GM21390 (cell line): Measurements from ENCODE around the gene PBX1.

ENCODE experiments used
- ATAC-seq: cut with Tn5 transposase; IDR thresholded peaks from one replicate; pipeline ENCODE4 v1.9.1; 2021; ENCODE audit not compliant: unreplicated experiment

Gene PBX1

DNA sequence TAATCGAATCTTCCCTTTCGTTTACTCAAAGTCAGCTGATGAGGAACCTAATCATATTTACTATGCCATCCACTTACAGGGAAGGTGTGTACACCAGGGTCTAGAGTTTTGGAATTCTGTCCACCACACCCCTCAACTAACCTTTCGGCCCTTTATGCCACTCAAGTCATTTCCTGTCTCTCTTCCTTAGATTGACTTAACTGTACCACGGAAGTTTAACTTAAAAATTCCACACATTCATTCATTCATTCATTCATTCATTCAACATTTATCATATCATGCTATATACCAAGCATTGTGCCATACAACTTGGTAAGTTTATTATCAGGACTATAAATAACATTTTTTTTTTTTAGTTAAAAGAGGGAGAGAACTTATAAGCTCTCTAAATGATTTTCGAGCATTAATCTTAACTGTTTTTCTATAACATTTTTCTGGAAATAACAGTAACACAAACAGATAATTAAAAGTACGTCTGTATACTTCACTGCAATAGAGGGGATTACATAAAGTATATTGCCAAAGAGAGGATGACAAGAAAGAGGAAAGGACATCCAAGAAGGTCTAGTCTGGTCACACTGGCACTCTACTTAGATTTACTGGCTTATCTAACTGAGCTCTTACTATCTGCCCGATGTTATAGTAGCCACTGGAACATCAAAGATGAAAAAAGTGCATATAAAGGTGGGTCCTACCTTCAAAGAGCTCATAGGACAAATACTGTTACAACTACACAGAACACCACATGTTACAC lies 243.7 kb downstream of the PBX1 start:
- ATAC-seq: no peak

DNA sequence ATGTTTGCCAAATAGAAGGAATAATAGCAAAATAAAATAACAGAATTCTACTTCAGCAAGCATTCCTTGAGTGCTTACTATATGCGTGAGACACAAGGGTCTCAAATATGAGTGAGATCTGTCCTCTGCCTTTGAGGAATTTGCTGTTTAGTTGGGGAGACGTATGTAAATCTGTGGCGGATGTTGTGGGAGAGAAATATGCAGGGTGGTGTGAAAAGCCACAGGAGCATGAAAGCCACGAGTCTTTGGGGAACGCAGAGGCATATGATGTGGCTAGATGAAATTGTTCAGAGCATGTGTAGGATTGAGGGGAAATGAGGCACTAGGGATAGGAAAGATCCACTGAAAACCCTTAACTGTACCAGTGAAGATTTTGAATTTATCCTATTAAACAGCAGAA lies 244.4 kb downstream of the PBX1 start:
- ATAC-seq: no peak

DNA sequence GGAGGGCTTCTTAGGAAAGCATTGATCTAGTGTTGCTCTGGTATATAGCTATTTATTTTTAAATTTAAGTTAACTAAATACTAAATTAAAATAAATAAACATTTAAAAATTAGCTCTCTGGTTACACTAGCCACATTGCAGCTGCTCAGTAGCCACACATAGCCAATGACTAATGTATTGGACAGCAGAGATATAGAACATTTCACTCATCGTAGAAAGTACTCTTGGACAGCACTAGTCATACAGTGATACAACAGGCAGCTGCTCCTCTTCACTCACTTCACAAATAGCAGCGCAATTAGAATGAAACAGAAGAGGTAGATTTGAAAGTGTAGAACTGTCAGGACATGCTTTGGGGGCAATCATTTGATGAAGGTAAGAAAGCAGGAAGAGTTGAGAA lies 245.4 kb downstream of the PBX1 start:
- no peak for ATAC-seq

DNA sequence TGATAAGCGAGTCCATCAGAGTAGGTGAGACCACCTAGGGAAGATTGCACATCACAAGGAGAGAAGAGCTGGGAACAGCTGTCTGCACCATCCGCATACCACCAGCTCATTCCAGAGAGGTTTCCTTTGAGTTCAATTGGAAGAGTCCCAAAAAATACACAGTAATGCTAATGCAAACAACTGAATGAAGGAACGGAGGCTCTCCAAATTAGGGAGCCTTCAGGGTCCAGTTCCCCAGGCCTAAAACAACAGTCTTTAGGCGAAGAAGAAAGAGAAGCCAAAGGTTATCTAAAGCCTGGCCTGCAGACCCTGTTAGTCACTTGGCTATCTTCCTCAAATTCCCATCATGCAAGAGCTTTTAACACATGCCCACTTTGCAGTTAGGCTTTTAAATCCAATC lies 246.4 kb downstream of the PBX1 start:
- no peak for ATAC-seq

DNA sequence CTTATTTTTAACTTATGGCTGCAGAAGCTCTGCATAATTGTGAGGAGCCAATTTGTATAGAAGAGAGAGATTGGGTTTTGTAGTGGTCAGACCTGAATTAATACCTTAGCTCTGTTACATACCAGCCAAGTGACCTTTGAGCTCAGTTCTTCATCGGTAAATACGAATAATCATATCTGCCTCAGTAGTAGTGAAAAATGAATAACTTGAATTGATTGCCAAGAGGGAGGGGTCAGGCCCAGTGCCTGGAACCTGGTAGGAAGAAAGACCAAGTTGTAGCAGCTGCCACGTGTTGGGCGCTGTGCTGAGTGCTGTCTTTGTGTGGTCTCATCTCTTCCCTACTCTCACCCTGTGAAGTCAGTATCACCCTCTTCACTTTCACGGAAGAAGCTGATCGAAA lies 247.5 kb downstream of the PBX1 start:
- no peak for ATAC-seq

DNA sequence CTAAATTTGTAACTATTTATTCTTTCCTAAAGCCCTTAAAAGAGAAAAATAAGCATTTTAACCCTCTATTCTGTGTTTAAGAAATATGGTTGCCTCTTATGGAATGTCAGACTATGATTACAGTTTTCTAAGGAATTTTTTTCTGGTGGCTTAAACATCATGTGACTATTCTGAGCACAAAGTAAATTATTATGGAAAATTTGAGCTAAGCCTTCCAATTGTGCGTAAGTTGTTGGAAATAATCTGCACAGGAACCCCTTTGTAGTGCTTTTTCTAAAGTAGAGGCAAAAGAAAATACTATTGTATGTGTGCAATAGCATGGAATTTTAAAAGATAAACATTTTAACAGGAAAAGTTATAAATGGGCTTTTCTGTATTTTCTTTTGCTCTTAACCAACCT lies 254.8 kb downstream of the PBX1 start:
- ATAC-seq: no peak

DNA sequence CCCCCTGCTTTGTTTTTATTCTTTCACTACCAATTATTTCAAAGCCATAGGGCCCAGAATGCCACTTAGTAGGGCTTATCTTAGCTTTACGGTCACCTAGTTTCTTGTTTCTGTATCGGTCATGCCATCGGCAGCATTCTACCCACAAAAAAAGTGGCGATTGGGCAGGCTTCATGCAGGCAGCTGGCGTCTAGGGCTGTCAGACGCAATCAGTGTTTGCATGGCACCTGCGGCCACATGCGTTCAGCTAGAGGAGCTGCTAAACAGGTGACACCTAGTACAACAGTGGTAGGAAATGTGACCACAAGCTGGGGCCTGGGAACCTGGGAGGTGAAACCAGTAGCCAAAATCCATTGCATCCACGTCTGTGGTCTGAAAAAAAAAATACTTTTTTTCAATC lies 262.7 kb downstream of the PBX1 start:
- ATAC-seq: no peak

DNA sequence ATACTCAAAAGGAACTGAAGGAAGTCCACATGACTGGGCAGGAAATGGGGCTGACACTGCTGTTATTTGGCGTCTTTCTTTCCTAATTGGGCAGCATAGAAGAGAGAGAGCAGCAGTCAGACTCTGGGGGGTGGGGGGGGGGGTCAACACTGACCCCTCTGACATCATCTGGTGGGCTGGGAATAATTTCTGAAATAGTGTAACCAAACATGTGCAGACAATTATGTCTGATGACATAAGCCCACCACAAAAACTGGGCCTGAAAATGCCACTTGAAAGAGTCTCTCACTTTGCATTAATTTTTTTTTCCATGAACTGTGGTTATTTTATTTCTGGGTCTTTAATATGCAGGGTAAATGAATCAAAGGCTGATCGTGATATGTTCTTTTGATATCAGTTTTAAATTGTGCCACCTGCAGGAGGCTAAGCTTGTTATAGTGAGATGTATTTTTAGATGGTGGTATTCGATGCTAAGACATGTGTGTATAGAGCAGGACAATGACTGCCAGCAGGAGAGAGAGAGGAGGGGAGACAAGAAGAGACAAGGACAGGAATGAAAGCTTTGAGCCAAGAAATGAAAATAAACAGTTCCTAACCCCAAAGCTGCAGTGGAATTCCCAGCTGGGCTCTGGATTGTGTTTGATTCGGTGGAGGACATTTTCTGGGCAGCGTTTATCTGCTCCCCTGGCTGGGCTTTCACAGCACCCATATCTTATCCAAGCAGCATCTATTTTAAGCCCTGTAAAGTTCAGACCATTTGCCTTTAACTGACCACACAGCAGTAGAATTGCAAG lies 264.7 kb downstream of the PBX1 start:
- no peak for ATAC-seq

DNA sequence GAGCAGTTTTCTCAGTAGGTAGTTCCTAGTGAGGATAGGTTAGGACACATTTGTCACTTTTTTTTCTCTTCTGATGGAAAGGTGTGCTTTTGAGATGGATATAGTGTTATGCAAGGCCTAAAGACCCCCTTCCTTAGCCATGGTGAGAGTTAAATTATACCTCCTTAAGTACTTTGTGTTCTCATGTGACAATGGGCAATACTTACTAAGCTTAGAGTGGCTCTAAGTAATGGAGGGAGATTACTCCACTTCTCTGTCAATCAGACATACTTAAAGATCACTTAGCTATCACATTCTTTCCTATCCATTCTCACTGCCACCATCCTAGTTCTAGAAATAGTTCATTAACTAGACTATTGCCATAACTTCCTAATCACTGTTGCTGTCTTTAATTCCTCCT lies 265.6 kb downstream of the PBX1 start:
- no peak for ATAC-seq

DNA sequence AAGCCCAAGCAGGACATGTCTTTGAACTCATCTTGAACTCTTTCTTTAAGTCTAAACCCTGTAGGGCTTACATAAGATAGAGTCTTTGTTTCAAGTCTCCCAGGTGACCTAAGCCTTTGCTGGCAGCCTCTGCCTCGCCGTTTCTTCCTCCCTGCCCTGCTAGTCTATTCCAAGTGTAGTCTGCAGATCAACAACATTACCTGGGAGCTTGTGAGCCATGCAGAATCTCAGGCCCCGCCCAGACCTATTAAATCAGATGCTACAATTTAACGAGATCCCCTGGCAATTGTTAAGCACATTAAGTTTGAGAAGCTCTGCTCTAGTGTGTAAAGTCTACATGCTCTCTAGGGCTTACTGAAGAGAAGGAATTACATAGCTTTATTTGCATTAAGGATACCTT lies 271.6 kb downstream of the PBX1 start:
- ATAC-seq: no peak

DNA sequence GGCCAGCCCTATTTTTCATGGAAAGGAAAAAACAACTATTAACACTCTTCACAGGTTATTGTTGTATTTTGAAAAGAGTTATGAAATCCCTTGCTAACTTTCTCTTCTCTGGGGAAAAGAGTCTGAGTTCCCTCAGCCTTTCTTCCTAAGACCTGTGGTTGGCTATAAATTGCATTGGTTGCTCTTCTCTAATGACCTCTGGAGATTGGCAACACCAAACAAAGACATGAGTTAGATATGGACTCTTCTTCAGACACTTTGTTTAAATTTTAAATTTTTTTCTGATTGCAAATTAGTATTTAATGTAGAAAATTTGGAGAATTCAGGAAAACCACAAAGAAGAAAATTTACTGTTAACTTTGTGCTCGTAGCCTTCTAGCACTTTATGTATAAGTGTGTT lies 275.7 kb downstream of the PBX1 start:
- no peak for ATAC-seq

DNA sequence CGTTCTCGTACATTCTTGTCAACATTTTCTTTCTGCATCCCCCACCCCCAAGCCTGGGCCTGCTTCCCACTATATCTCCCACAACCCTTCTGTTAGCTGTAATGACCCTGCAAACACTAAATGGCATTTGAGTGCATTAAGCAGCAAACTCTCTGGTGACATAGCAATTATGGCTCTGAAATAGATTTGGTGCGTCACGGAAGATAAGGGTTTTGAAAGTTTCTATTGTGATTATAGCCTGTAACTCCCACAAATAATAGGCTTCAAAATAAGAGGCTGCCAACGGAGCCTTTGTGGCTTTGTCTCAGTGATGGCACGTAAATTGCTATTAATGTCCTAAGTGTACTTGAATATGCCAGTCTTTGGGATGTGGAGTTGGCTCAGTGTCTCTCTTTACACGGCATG lies 277.6 kb downstream of the PBX1 start:
- no peak for ATAC-seq

DNA sequence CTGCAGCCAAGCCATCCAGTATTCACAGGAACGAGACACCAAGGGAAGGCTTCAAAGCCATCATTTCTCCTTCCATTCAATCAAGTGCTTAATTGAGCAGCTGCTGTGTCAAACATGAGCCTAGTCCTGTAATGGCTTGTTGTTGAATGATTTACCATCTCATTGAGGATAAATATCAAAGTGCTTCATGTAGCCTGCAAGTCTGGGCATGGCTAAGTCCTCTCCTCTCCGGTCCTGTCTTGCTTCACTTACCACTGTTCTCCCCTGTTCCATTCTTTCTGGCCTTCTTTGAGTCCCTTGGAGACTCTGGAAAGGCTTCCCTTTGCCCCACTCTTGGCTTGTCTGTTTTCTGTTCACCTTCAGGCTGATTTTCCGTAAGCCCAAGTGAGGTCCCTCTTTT lies 279.8 kb downstream of the PBX1 start:
- no peak for ATAC-seq

DNA sequence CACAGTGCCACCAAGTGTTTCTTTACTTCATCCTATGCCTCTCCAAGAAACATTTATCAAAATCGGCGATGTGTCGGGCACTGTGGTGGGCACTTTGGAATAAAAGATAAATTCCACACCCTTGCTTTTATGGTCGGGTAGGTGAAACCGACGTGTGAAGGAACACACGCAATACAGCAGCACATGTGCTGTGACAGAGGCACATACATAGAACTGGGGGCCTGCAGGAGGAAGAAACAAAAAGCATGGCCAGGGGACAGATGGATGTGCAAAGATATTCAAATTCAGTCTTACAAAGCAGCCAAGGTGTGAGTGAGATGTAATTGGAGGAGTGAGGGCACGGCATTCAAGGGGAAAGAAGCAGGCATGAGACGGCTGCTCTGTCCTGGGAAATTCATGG lies 282.0 kb downstream of the PBX1 start:
- no peak for ATAC-seq

DNA sequence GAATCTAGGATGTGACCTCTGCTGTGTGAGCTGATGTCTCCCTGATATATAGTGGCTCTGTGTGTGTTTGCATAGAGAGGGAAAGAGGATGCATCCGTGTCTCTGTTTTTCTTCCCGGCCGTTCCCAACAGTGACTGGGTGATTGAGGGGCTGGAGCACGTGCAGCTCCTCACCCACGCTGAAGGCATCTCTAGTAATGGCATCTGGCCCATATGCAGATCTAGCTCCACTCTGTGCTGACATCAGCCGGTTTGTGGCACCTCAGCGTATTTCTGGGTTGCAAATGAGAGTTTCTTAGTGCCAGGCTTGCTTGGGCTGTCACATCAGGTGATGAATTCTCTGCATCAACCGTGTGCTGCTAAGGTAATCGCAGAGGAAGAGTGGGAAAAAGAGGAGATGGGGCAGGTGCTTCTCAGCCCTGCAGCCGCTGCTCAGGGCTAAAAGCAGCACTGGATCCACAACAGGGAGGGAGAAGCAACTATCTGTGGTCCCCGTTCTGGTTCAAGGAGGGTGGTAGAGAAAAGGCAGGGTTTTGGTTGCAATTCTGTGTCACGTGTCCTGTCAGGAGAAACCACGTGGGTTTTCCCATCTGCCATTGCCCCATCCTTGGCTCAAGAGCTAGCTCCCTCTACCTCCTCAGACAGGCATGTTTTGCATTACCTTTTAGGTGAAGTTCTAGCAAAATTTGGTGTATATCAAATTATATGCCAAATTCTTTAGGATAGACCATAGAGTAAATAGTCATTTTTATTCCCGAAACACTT lies 282.9 kb downstream of the PBX1 start:
- no peak for ATAC-seq

DNA sequence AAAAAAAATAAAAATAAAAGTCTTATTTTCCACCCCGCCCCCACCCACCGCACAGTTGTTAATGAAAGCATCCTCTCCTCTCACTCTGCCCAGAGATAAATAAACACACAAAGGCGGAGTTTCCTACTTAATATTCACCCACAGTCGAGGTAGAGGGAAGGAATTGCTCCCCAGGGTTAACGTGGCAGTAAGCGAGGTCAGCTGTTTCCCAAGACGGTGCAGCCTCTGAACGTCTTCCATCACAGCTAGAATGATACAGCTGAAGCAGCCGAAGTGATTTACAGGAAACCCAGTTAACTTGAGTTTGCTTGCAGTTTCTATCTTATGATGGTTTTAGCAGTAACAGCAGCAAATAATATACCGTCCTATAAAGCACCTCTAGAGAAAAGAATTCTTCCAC lies 283.9 kb downstream of the PBX1 start:
- no peak for ATAC-seq

DNA sequence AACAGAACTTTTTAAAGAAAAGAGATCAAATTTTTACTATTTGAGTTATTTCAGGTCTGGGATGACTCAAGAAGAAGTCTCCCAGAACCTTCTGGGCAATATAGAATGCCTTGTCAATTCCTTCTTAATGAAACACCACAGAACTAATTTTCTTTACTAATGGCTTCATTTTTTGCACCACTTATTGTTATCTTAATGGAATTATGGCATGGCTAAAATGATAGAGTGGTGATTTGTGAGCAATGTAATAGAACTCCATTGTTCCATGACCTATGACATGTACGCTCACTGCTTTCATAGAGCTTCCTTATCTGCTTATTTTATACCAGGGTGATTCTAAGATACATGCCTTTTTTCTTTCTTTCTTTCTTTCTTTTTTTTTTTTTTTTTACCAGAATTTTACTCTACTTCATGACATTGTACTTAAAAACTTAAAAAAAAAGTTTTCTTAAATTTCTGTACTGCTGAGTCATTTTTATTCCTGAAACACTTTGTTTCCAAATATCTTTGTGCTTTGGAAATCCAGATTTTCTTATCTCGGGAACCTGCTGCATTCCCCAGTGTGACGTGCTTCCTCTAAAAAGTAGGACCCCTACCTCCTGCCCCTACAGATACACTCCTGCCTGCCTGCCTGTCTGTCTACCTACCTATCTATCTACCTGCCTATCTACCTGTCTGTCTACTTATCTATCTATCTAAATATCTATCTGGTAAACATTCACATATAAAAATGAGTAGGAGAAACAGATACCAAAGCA lies 284.9 kb downstream of the PBX1 start:
- no peak for ATAC-seq

DNA sequence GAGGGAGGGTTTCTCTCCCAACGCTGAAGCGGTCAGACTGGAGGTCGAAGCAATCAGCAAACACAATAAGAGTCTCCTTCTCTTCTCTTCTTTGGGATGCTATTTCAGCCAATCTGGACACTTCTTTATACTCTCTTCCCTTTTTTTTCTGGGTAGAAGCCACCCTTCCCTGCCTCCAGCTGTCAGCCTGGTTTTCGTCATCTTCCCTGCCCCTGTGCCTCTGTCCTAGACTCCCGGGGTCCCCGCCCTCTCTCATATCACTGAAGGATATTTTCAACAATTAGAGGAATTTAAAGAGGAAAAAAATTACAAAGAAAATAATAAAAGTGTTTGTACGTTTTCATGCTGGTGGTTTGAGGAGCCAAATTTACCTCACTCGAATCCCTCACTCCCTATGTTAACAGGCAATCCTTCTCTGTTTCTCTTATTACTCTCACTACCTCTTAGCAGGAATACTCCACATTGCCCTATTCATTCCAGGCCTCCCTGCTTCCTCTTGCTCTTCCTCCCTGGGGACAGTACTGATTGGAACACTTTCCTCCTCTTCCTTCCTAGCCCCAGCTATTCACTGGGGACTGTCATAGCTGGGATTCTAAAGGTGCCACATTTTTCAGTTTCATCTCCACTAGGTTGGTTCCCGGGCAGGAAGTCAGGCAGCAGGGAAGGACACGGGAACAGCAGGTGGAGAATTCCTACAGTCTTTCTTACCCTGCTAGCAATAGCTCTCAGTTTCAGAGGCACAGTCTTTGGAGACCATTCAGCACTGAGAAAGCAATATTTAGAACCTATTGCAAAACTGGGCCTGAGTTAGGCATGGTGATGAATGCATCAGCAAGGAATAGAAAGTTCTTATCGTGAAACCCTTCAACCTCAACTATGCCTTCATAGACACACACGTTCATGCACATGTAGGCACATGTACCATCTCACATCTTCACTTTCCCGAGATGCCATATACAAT lies 288.0 kb downstream of the PBX1 start:
- ATAC-seq: no peak

DNA sequence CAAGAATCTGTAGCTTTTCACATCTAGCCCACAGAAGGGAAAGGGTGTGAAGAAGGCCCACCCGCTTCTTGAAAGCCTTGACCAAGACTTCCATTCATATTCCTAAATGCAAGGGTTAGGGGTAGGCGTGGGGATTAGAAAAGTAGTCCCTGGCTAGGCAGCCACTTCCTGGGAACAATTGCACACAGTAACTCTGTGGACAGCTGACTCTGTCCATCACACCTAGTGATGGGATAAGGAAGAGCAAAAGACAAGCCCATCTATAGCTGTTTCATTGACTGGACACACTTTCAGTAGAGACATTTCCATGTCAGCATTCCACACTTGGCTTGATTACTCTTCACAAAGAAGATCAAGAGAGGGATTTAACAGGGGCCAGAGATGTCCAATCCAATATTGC lies 294.2 kb downstream of the PBX1 start:
- ATAC-seq: no peak

DNA sequence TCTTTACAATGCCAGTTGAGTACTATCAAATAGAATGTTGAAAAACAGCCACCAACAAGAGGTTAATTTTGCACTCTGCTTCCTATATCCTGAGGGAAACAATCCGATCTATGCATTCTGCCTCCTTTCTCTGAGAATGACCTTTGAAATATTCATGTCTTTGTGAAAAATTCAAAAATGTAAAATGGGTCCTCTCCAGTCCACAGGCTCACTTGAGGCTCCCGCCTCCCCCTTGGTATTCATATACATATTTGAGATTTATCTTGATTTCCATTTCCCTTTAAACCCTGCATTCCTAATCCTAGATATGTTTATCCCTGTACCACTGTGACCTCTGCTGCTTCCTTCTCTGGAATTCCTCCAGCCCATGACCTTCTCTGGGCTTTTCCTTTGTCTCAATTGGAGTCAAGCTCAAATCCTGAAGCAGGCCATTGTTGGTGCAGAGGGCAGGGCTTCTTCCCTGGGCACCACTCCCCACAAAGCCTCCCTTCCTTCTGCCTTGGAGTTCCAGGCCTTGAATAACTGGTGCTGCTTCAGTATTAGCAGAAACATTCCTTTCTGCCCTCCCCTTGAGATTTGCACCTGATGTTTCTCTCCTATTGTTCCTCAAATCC lies 296.8 kb downstream of the PBX1 start:
- ATAC-seq: no peak
